Natural killer cell (primary cell): ENCODE results near the gene KCNT1. TPM values are rescaled to one million over a fixed set of nuclear protein-coding genes. Genes with fewer than 3 reads are reported as not detected.

Source experiments
- ATAC-seq, 3 donors: fragments of 150-1000 bp in 2 of 3; fragments of 200-7000 bp in 1 of 3; cut with Tn5 transposase; 1 replicate in 1 of 3; 2 replicates in 2 of 3; pipeline ENCODE4 v1.10.0; 2021; ENCODE audit warnings: mild to moderate bottlenecking in 2 of 3, moderate library complexity in 2 of 3
- DNase-seq, 2 donors: peaks; one replicate each; pipeline versions ENCODE4 v3.0.0 to v3.0.0-alpha.2; 2013 to 2021; ENCODE audit warnings: mixed read lengths in 1 of 2
- H3K27ac ChIP-seq: one replicate; pipeline ENCODE4 v1.5.1; 2013; ENCODE audit warnings: mild to moderate bottlenecking, low read length
- H3K27me3 ChIP-seq: one replicate; pipeline ENCODE4 v1.6.1; 2013; ENCODE audit warnings: low read length; ENCODE audit not compliant: control insufficient read depth, insufficient read depth
- H3K36me3 ChIP-seq: one replicate; pipeline ENCODE4 v1.6.1; 2013; ENCODE audit warnings: low read length; ENCODE audit not compliant: control insufficient read depth, insufficient read depth
- H3K4me1 ChIP-seq: one replicate; pipeline ENCODE4 v1.6.1; 2013; ENCODE audit warnings: low read length; ENCODE audit not compliant: control insufficient read depth, insufficient read depth
- H3K4me3 ChIP-seq: one replicate; pipeline ENCODE4 v1.5.1; 2013; ENCODE audit warnings: low read length
- H3K9me3 ChIP-seq: one replicate; pipeline ENCODE4 v1.6.1; 2013; ENCODE audit warnings: low read length; ENCODE audit not compliant: control insufficient read depth, insufficient read depth
- H3K27ac Mint-ChIP-seq, 2 donors: one replicate each; pipeline ENCODE4 v1.8.0; 2022; ENCODE audit warnings: mild to moderate bottlenecking in 2 of 2, mixed read lengths in 2 of 2, moderate library complexity in 1 of 2
- H3K27me3 Mint-ChIP-seq, 2 donors: one replicate each; pipeline ENCODE4 v1.8.0; 2022; ENCODE audit warnings: low read depth in 2 of 2, mixed read lengths in 2 of 2
- H3K36me3 Mint-ChIP-seq: one replicate; pipeline ENCODE4 v1.8.0; 2022; ENCODE audit warnings: mixed read lengths
- H3K4me1 Mint-ChIP-seq, 2 donors: one replicate each; pipeline ENCODE4 v1.8.0; 2022; ENCODE audit warnings: mixed read lengths in 2 of 2
- H3K4me3 Mint-ChIP-seq: one replicate; pipeline ENCODE4 v1.8.0; 2022; ENCODE audit warnings: mild to moderate bottlenecking, moderate library complexity, mixed read lengths
- H3K9me3 Mint-ChIP-seq, 2 donors: one replicate each; pipeline ENCODE4 v1.8.0; 2022; ENCODE audit warnings: mixed read lengths in 2 of 2
- WGBS: methylation state at CpG from one replicate; pipeline ENCODE4 v1.1.7; 2013; ENCODE audit warnings: missing lambda C conversion rate; ENCODE audit not compliant: insufficient coverage; 5-methylcytosine and 5-hydroxymethylcytosine counted together
- intact Hi-C: fragments of 100-400 bp; cut with micrococcal nuclease; formaldehyde crosslinking; loops from one replicate; pipeline ENCODE4 v1.14.2; 2022
- total RNA-seq, 4 donors: library from RNA; stranded (reverse); fragments of 120-200 nt in 1 of 4; gene quantifications; one replicate each; pipeline versions ENCODE4 v1.2.3 to v1.2.4, GENCODE V29; 2013 to 2022
- TF ChIP-seq, protein P1 (sequence below): fragments of 200-600 bp; IDR thresholded peaks from one replicate; pipeline ENCODE4 v1.8.0; 2022; ENCODE audit warnings: antibody characterized with exemption

Gene KCNT1
- total RNA-seq, 3 donors from 2014 or later (not counting 1 experiment from before 2014, with no cell fraction given), result 0.52 to 1.2 (median 0.88) TPM

GRCh38 chr9:135701067-135701958, 672 bp upstream of the KCNT1 start:
- DNase-seq (peak; percentile 22 to 33), ATAC-seq (peak; percentile 44 to 75 (median 62))
- TF ChIP-seq, protein P1, sequence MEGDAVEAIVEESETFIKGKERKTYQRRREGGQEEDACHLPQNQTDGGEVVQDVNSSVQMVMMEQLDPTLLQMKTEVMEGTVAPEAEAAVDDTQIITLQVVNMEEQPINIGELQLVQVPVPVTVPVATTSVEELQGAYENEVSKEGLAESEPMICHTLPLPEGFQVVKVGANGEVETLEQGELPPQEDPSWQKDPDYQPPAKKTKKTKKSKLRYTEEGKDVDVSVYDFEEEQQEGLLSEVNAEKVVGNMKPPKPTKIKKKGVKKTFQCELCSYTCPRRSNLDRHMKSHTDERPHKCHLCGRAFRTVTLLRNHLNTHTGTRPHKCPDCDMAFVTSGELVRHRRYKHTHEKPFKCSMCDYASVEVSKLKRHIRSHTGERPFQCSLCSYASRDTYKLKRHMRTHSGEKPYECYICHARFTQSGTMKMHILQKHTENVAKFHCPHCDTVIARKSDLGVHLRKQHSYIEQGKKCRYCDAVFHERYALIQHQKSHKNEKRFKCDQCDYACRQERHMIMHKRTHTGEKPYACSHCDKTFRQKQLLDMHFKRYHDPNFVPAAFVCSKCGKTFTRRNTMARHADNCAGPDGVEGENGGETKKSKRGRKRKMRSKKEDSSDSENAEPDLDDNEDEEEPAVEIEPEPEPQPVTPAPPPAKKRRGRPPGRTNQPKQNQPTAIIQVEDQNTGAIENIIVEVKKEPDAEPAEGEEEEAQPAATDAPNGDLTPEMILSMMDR, result no peak
- Mint-ChIP-seq H3K9me3 (no peaks in the 10 kb centered on the region), H3K27me3 (peaks cover 0 to 5% of the 10 kb centered on the region in 2 donors), H3K27ac (no peak overlapping the region), H3K4me1 (no peaks in the 10 kb centered on the region), H3K36me3 (no peaks in the 10 kb centered on the region), H3K4me3 (no peak overlapping the region)
- peaks cover 6% of the 10 kb centered on the region for H3K27me3 ChIP-seq
- no peak overlapping the region for H3K4me3 ChIP-seq
- H3K27ac ChIP-seq, result no peak overlapping the region
- peaks cover 17% of the 10 kb centered on the region for H3K4me1 ChIP-seq
- H3K9me3 ChIP-seq, result no peaks in the 10 kb centered on the region
- WGBS, result 24% methylated on average over 35 of the region's 40 CpGs
- no peaks in the 10 kb centered on the region for H3K36me3 ChIP-seq
- intact Hi-C loops, result no loop called here

GRCh38 chr9:135703726-135704125, 1.7 kb downstream of the KCNT1 start:
- TF ChIP-seq, protein P1, result no peak
- no peaks in the 10 kb centered on the region for H3K4me1 Mint-ChIP-seq
- no peak overlapping the region for H3K4me3 Mint-ChIP-seq
- peaks cover 5 to 6% of the 10 kb centered on the region in 2 donors for H3K27me3 Mint-ChIP-seq
- intact Hi-C loops, result no loop called here
- ATAC-seq, result no peak
- no peak overlapping the region for H3K27ac ChIP-seq
- H3K27ac Mint-ChIP-seq, result no peak overlapping the region
- DNase-seq, result no peak
- H3K36me3 ChIP-seq, result no peaks in the 10 kb centered on the region
- 30% methylated on average over 14 of the region's 14 CpGs for WGBS
- no peaks in the 10 kb centered on the region for H3K36me3 Mint-ChIP-seq
- no peaks in the 10 kb centered on the region for H3K9me3 Mint-ChIP-seq
- peaks cover 17% of the 10 kb centered on the region for H3K4me1 ChIP-seq
- peaks cover 6% of the 10 kb centered on the region for H3K27me3 ChIP-seq
- no peaks in the 10 kb centered on the region for H3K9me3 ChIP-seq
- H3K4me3 ChIP-seq, result no peak overlapping the region

- no peak for DNase-seq
- no peak overlapping the region for H3K4me3 Mint-ChIP-seq
- H3K4me1 ChIP-seq, result peaks cover 17% of the 10 kb centered on the region
Observed at GRCh38 chr9:135704483-135704882, 2.5 kb downstream of the KCNT1 start.

More at GRCh38 chr9:135704483-135704882, 2.5 kb downstream of the KCNT1 start:
- Mint-ChIP-seq H3K9me3 (no peaks in the 10 kb centered on the region), H3K36me3 (no peaks in the 10 kb centered on the region), H3K27me3 (peaks cover 5 to 11% of the 10 kb centered on the region in 2 donors), H3K27ac (no peak overlapping the region), H3K4me1 (no peaks in the 10 kb centered on the region)
- ATAC-seq, result no peak
- Histone ChIP-seq H3K27me3 (peaks cover 6% of the 10 kb centered on the region), H3K4me3 (no peak overlapping the region), H3K9me3 (no peaks in the 10 kb centered on the region), H3K36me3 (no peaks in the 10 kb centered on the region), H3K27ac (no peak overlapping the region)
- intact Hi-C loops, result no loop called here
- WGBS, result 79% methylated on average over 5 of the region's 5 CpGs
- TF ChIP-seq, protein P1, result no peak
